Upper lobe of right lung (tissue), 1 donor: ENCODE results near the gene OTUD5. TPM values are rescaled to one million over a fixed set of nuclear protein-coding genes. Genes with fewer than 3 reads are reported as not detected.

ENCODE experiments used
- ATAC-seq: fragments of 200-7000 bp; cut with Tn5 transposase; one replicate; pipeline ENCODE4 v1.9.1; 2020; ENCODE audit warnings: mild to moderate bottlenecking, moderate library complexity
- DNase-seq: peaks from one replicate; pipeline ENCODE4 v3.0.0-alpha.2; 2020
- H3K27ac ChIP-seq: fragments of 200-600 bp; one replicate; pipeline ENCODE4 v1.8.0; 2022
- H3K27me3 ChIP-seq: fragments of 200-600 bp; one replicate; pipeline ENCODE4 v1.8.0; 2022; ENCODE audit warnings: mild to moderate bottlenecking
- H3K36me3 ChIP-seq: fragments of 200-600 bp; one replicate; pipeline ENCODE4 v1.8.0; 2022
- H3K4me1 ChIP-seq: fragments of 200-600 bp; one replicate; pipeline ENCODE4 v1.8.0; 2022
- H3K4me3 ChIP-seq: fragments of 200-600 bp; one replicate; pipeline ENCODE4 v1.8.0; 2022; ENCODE audit warnings: mild to moderate bottlenecking
- H3K9me3 ChIP-seq: fragments of 200-600 bp; one replicate; pipeline ENCODE4 v1.8.0; 2022
- CTCF ChIP-seq: fragments of 200-600 bp; IDR thresholded peaks from one replicate; pipeline ENCODE4 v1.8.0; 2022; ENCODE audit warnings: antibody characterized with exemption
- intact Hi-C: fragments of 100-400 bp; cut with DNase I; formaldehyde crosslinking; loops from one replicate; pipeline ENCODE4 v1.11.0; 2022
- total RNA-seq: library from RNA; stranded (reverse); fragmentation: NEBNext Ultra II Directional; extraction: Animal tissue kit (Norgen Biotek cat#: 25700); gene quantifications from one replicate; pipeline ENCODE4 v1.2.1, GENCODE V29; 2021
- donor health status: DM: no; HTN: yes; CAD: no; lungs with severe emphysema.

OTUD5 gene
- total RNA-seq, 1 donor from 2014 or later = 42.6 TPM

DNA sequence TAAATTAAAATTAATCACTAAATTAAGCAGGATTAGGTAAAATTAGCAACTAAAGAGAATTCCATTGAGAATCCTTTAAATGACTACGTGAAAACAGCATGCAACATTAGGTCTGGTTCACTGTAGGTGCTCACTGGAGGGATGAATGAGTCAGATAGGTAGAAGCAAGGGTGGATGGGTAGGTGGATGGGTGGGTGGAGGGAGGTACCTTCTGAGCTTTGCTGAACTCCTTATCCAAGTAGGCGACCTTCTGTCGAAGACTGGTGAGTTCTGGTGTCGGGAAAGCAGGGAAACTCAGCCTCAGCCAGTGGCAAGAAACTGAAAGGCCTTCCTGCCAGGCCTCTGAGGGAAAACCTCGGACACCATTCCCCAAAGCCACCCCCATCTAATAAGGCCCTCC is 41.6 kb upstream of the OTUD5 start:
- TF ChIP-seq CTCF = no peak
- no peaks in the 10 kb centered on the region for H3K4me1 ChIP-seq
- no peak overlapping the region for H3K27ac ChIP-seq
- H3K4me3 ChIP-seq = no peak overlapping the region
- H3K27me3 ChIP-seq = no peaks in the 10 kb centered on the region
- ATAC-seq (no peak), DNase-seq (no peak)
- H3K36me3 ChIP-seq = peaks cover 21% of the 10 kb centered on the region
- intact Hi-C loops = no loop called here
- no peaks in the 10 kb centered on the region for H3K9me3 ChIP-seq

- H3K9me3 ChIP-seq = no peaks in the 10 kb centered on the region
- no peak overlapping the region for H3K4me3 ChIP-seq
- H3K27me3 ChIP-seq = no peaks in the 10 kb centered on the region
- no peak for TF ChIP-seq CTCF
- no peak for DNase-seq
- ATAC-seq = no peak
- intact Hi-C loops = no loop called here
- no peak overlapping the region for H3K27ac ChIP-seq
- no peaks in the 10 kb centered on the region for H3K4me1 ChIP-seq
- H3K36me3 ChIP-seq = peaks cover 21% of the 10 kb centered on the region
These were observed 41.0 kb upstream of the OTUD5 start for GRCh38 chrX:48998391-48998790.

GRCh38 chrX:48997865-48998264 is 40.5 kb upstream of the OTUD5 start:
- H3K4me1 ChIP-seq = no peaks in the 10 kb centered on the region
- intact Hi-C loops = no loop called here
- DNase-seq (no peak), ATAC-seq (no peak)
- no peaks in the 10 kb centered on the region for H3K9me3 ChIP-seq
- no peaks in the 10 kb centered on the region for H3K27me3 ChIP-seq
- no peak overlapping the region for H3K27ac ChIP-seq
- H3K4me3 ChIP-seq = no peak overlapping the region
- TF ChIP-seq CTCF = no peak
- peaks cover 21% of the 10 kb centered on the region for H3K36me3 ChIP-seq

- DNase-seq (no peak), ATAC-seq (no peak)
- Histone ChIP-seq H3K27me3 (no peaks in the 10 kb centered on the region), H3K4me1 (no peaks in the 10 kb centered on the region), H3K27ac (no peak overlapping the region), H3K9me3 (no peaks in the 10 kb centered on the region), H3K36me3 (peaks cover 21% of the 10 kb centered on the region), H3K4me3 (no peak overlapping the region)
- intact Hi-C loops = no loop called here
- TF ChIP-seq CTCF = no peak
These were observed 40.0 kb upstream of the OTUD5 start for GRCh38 chrX:48997455-48997854.

DNA sequence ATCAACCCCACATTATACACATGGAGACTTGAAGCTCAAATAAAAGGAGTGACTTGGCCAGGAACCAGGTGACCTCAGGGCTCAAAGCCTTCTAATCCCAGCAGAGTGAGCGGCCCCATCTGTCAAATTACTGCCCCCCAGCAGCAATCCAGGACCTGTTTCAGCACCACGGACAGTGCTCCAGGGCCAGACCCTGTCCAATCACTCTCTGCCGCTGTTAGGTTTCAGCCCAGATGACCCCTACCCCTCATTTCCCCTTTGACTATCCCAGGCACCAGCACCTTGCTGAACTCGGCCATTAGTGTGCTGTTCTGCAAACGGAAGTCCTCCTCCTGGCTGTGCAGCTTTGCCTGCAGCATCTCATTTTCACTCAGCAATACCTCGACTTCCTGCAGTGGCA is 39.6 kb upstream of the OTUD5 start:
- Histone ChIP-seq H3K27me3 (no peaks in the 10 kb centered on the region), H3K4me1 (no peaks in the 10 kb centered on the region), H3K27ac (no peak overlapping the region), H3K36me3 (peaks cover 21% of the 10 kb centered on the region), H3K9me3 (no peaks in the 10 kb centered on the region), H3K4me3 (no peak overlapping the region)
- DNase-seq (no peak), ATAC-seq (no peak)
- intact Hi-C loops = no loop called here
- TF ChIP-seq CTCF = no peak

DNA sequence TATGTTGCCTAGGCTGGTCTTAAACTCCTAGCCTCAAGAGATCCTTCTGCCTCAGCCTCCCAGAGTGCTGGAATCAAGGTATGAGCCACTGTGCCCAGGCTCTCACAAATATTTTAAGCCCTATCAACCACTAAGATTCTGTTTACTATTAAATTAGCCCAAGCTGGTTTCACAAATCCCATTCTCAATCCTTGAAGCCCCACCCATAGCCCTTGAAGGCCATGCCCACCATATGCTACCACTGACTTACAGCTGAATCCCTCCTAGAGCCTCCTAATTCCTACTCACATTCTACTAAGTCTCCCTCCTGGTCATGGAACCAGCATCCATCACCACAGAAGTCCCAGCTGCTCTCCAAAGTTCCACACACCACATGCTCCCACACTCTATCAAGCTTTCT is 34.9 kb upstream of the OTUD5 start:
- DNase-seq = no peak
- no peak for ATAC-seq

More for the DNA sequence above, 34.9 kb upstream of the OTUD5 start:
- TF ChIP-seq CTCF = no peak
- Histone ChIP-seq H3K9me3 (no peaks in the 10 kb centered on the region), H3K27me3 (no peaks in the 10 kb centered on the region), H3K27ac (no peak overlapping the region), H3K36me3 (peaks cover 19% of the 10 kb centered on the region), H3K4me3 (no peak overlapping the region), H3K4me1 (no peaks in the 10 kb centered on the region)
- intact Hi-C loops = no loop called here
